GM12878 (cell line): ENCODE results near the gene IL17RA. TPM values are rescaled to one million over a fixed set of nuclear protein-coding genes. Genes with fewer than 3 reads are reported as not detected.

Experiments
- ATAC-seq: fragments of 200-7000 bp; cut with Tn5 transposase; 3 replicates; pipeline ENCODE4 v1.9.1; 2020; ENCODE audit warnings: mild to moderate bottlenecking, moderate library complexity
- BruUV-seq: library from RNA; stranded (reverse); fragments of 400-500 nt; replicated peaks from 2 replicates; lab custom pipeline; 2021; lab: Mats Ljungman, UMichigan
- CTCF ChIA-PET: fragments of 300-600 bp; sonication (Branson Sonifier 250); formaldehyde crosslinking; extraction: SDS; loops from one replicate; lab custom pipeline; 2021; ENCODE audit warnings: inconsistent platforms; lab: Yijun Ruan, JAX
- POLR2A ChIA-PET: fragments of 350-600 bp; formaldehyde crosslinking; extraction: SDS; loops from one replicate; lab custom pipeline; 2021; ENCODE audit warnings: inconsistent platforms; lab: Charles Lee
- RAD21 ChIA-PET: fragments of 300-600 bp; sonication (Branson Sonifier 250); formaldehyde crosslinking; loops from one replicate; lab custom pipeline; 2023; ENCODE audit warnings: antibody characterized with exemption; ENCODE audit not compliant: unreplicated experiment; lab: Charles Lee
- SMC1A ChIA-PET: fragments of 300-600 bp; sonication (Branson Sonifier 250); formaldehyde crosslinking; loops from one replicate; lab custom pipeline; 2023; ENCODE audit not compliant: unreplicated experiment, uncharacterized antibody; lab: Charles Lee
- DNase-seq: peaks from one replicate; pipeline ENCODE4 v3.0.0-alpha.2; 2011; ENCODE audit warnings: low read depth, low spot score
- FAIRE-seq: peaks from 3 replicates; lab custom pipeline; 2011; peaks lifted over from hg19 to GRCh38; lab: Jason Lieb, UNC
- H2AFZ ChIP-seq: 2 replicates; pipeline ENCODE4 v1.6.0; 2011; ENCODE audit warnings: low read depth, low read length, control low read depth; ENCODE audit not compliant: control insufficient read depth
- H3K27ac ChIP-seq: 2 replicates; pipeline ENCODE4 v1.5.1; 2011; ENCODE audit warnings: control low read depth; ENCODE audit not compliant: control insufficient read depth, insufficient read depth
- H3K27me3 ChIP-seq, 2 experiments: replicated peaks in 1 of 2; 2 replicates each; pipeline versions ENCODE4 v1.6.0 to v1.6.1; 2011; ENCODE audit warnings: low read length in 1 of 2; ENCODE audit not compliant: control insufficient read depth in 2 of 2, insufficient read depth in 2 of 2
- H3K36me3 ChIP-seq, 2 experiments: 2 replicates each; pipeline ENCODE4 v1.5.1; 2011; ENCODE audit warnings: low read length in 1 of 2; ENCODE audit not compliant: control insufficient read depth in 2 of 2, insufficient read depth in 2 of 2
- H3K4me1 ChIP-seq: 2 replicates; pipeline ENCODE4 v1.6.1; 2011; ENCODE audit warnings: mild to moderate bottlenecking, low read length, moderate library complexity, mixed read lengths; ENCODE audit not compliant: control insufficient read depth, insufficient read depth
- H3K4me2 ChIP-seq: 2 replicates; pipeline ENCODE4 v1.6.0; 2011; ENCODE audit warnings: control low read depth; ENCODE audit not compliant: control insufficient read depth, insufficient read depth
- H3K4me3 ChIP-seq: fragments of 200-600 bp; sonication (generic); 2 replicates; pipeline ENCODE4 v1.5.1; 2016
- H3K79me2 ChIP-seq: 2 replicates; pipeline ENCODE4 v1.6.0; 2011; ENCODE audit warnings: low read length; ENCODE audit not compliant: control insufficient read depth, insufficient read depth
- H3K9ac ChIP-seq: 2 replicates; pipeline ENCODE4 v1.8.0; 2011; ENCODE audit warnings: low read length, control low read depth, mixed read lengths; ENCODE audit not compliant: control insufficient read depth, insufficient read depth
- H3K9me3 ChIP-seq: replicated peaks from 3 replicates; pipeline ENCODE4 v1.5.1; 2011; ENCODE audit warnings: mild to moderate bottlenecking, low read length; ENCODE audit not compliant: control insufficient read depth, insufficient read depth
- H4K20me1 ChIP-seq: 2 replicates; pipeline ENCODE4 v1.6.0; 2011; ENCODE audit not compliant: control insufficient read depth, insufficient read depth
- ATF7 ChIP-seq: fragments of 450-650 bp; IDR thresholded peaks from 2 replicates; pipeline ENCODE4 v1.6.1; 2016; ENCODE audit warnings: low read depth, mild to moderate bottlenecking
- BACH1 ChIP-seq: fragments of 450-650 bp; IDR thresholded peaks from 2 replicates; pipeline ENCODE4 v1.6.1; 2017; ENCODE audit warnings: mild to moderate bottlenecking, borderline replicate concordance
- BRCA1 ChIP-seq: IDR thresholded peaks from 2 replicates; pipeline ENCODE4 v1.6.1; 2011; ENCODE audit warnings: low read depth, low read length, improper control_type of control experiment
- CBX3 ChIP-seq: fragments of 200-600 bp; sonication (generic); IDR thresholded peaks from 2 replicates; pipeline ENCODE4 v1.6.1; 2016; ENCODE audit warnings: low read depth, borderline replicate concordance
- HDAC6 ChIP-seq: fragments of 200-600 bp; sonication (generic); IDR thresholded peaks from one replicate; pipeline ENCODE4 v1.8.0; 2017; ENCODE audit warnings: antibody characterized with exemption; ENCODE audit not compliant: unreplicated experiment
- MYB ChIP-seq: fragments of 150-350 bp; IDR thresholded peaks from 2 replicates; pipeline ENCODE4 v1.6.1; 2014; ENCODE audit warnings: mild to moderate bottlenecking, low read depth, low read length, borderline replicate concordance
- NR2C1 ChIP-seq: fragments of 450-650 bp; IDR thresholded peaks from 2 replicates; pipeline ENCODE4 v1.6.1; 2017; ENCODE audit warnings: antibody characterized with exemption, mild to moderate bottlenecking, moderate library complexity
- PAX8 ChIP-seq: fragments of 450-650 bp; IDR thresholded peaks from 2 replicates; pipeline ENCODE4 v1.6.1; 2017; ENCODE audit warnings: mild to moderate bottlenecking, moderate library complexity
- SRF ChIP-seq, 2 experiments: IDR thresholded peaks; 2 replicates each; pipeline ENCODE4 v1.6.1; 2011; ENCODE audit warnings: low read depth in 2 of 2, low read length in 2 of 2, mild to moderate bottlenecking in 1 of 2, moderate library complexity in 1 of 2
- TAF1 ChIP-seq: IDR thresholded peaks from 2 replicates; pipeline ENCODE4 v1.6.1; 2011; ENCODE audit warnings: mild to moderate bottlenecking, low read depth, low read length, borderline replicate concordance
- WRNIP1 ChIP-seq: IDR thresholded peaks from 2 replicates; pipeline ENCODE4 v1.6.1; 2011; ENCODE audit warnings: low read depth, low read length, improper control_type of control experiment, borderline replicate concordance
- ZBTB4 ChIP-seq: fragments of 450-650 bp; formaldehyde crosslinking; IDR thresholded peaks from 2 replicates; pipeline ENCODE4 v1.4.0; 2022; ENCODE audit warnings: mild to moderate bottlenecking, moderate library complexity
- ZNF207 ChIP-seq: fragments of 450-650 bp; IDR thresholded peaks from 2 replicates; pipeline ENCODE4 v1.6.1; 2014; ENCODE audit warnings: antibody characterized with exemption, mild to moderate bottlenecking, borderline replicate concordance
- WGBS: methylation state at CpG from one replicate; pipeline ENCODE4 v1.1.6; 2016; ENCODE audit warnings: low lambda C conversion rate; ENCODE audit not compliant: insufficient replicate concordance, insufficient coverage; ENCODE audit errors: missing lambda C conversion rate; 5-methylcytosine and 5-hydroxymethylcytosine counted together
- in situ Hi-C: fragments of 300-500 bp; cut with MboI; formaldehyde crosslinking; loops from 9 replicates; pipeline ENCODE4 v1.14.3; 2018; ENCODE audit warnings: mixed read lengths
- intact Hi-C: fragments of 100-400 bp; cut with micrococcal nuclease; formaldehyde crosslinking; loops from one replicate; pipeline ENCODE4 v1.14.2; 2022; ENCODE audit not compliant: unreplicated experiment
- polyA plus RNA-seq, 11 experiments: library from polyadenylated mRNA; depleted of rRNA in 4 of 11; unstranded in 6 of 11; stranded (reverse) in 5 of 11; fragments of >200 nt; fragmentation: Nextera tagmentation in 4 of 11; fragmentation: Illumina TruSeq in 1 of 11; extraction: Ambion mirVana in 4 of 11; extraction: Trizol in 1 of 11; gene quantifications; 1 replicate in 1 of 11; 2 replicates in 10 of 11; pipeline versions ENCODE4 v1.2.1 to v1.2.3, GENCODE V29; 2011 to 2016; ENCODE audit warnings: inconsistent platforms in 2 of 11, missing spikeins in 2 of 11, low read depth in 1 of 11
- total RNA-seq, 4 experiments: library from RNA; depleted of rRNA in 3 of 4; stranded (reverse); fragments of >200 nt in 3 of 4; fragmentation: Illumina TruSeq in 1 of 4; extraction: Trizol in 1 of 4; gene quantifications; 2 replicates each; pipeline versions ENCODE4 v1.2.1 to v1.2.3, GENCODE V29; 2013 to 2021
- TF ChIP-seq, protein P1 (sequence below): fragments of 450-650 bp; IDR thresholded peaks from 2 replicates; pipeline ENCODE4 v1.6.1; 2016; ENCODE audit warnings: mild to moderate bottlenecking, moderate library complexity, borderline replicate concordance
- TF ChIP-seq, protein P2 (sequence below): IDR thresholded peaks from 2 replicates; pipeline ENCODE4 v1.6.1; 2012; ENCODE audit warnings: low read length, inconsistent platforms
- TF ChIP-seq, protein P3 (sequence below): fragments of 450-650 bp; IDR thresholded peaks from 2 replicates; pipeline ENCODE4 v1.6.1; 2016; ENCODE audit warnings: mild to moderate bottlenecking

Gene IL17RA
- total and polyA plus RNA-seq, 10 of the 15 experiments (the other 5 are each of a cell fraction or from before 2014, with no cell fraction given): 0.71 to 10.2 (median 4.2) TPM

DNA sequence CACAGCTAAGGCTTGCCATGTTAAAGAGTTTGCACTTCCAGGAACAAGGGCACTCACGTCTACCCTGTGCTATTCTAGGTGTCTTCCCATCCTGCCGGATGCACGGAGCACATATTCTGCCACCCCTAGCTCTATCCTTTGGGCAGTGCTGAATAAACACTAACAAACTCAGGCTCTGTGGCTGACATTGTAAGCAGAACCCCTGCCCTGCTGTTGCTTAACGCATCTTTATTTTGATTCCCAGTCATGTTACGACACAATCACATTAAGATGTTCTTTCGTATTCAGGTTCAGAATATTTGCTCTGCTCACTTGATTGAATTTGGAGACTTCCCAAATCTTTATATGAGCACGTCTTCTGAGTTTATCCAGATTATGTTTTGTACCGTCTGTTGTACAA is 77.9 kb downstream of the IL17RA start:
- in situ Hi-C loops: no loop called here
- no TSS peak for BruUV-seq
- H3K4me1 ChIP-seq: no peaks in the 10 kb centered on the region
- FAIRE-seq: no peak
- no peak overlapping the region for H3K4me2 ChIP-seq
- H4K20me1 ChIP-seq: no peaks in the 10 kb centered on the region
- no peak overlapping the region for H2AFZ ChIP-seq
- ChIA-PET SMC1A (no interaction called here), CTCF (interaction anchor here (8.1 kb wide), 1 partner anchor 10 kb away, joined by 72 read pairs; no protein-coding TSS in a partner anchor), RAD21 (interaction anchor here (1.2 kb wide), 1 partner anchor 9 kb away, joined by 3 read pairs; no protein-coding TSS in a partner anchor), POLR2A (no interaction called here)
- no peaks in the 10 kb centered on the region for H3K27me3 ChIP-seq
- ATAC-seq: no peak
- no peaks in the 10 kb centered on the region for H3K9me3 ChIP-seq
- DNase-seq: no peak
- H3K27ac ChIP-seq: no peak overlapping the region
- no peak overlapping the region for H3K9ac ChIP-seq
- H3K79me2 ChIP-seq: peaks cover 12% of the 10 kb centered on the region
- 64% methylated on average over 8 of the region's 8 CpGs for WGBS
- H3K36me3 ChIP-seq: no peaks in the 10 kb centered on the region
- H3K4me3 ChIP-seq: no peak overlapping the region
- intact Hi-C loops: no loop called here
- TF ChIP-seq, protein P1, sequence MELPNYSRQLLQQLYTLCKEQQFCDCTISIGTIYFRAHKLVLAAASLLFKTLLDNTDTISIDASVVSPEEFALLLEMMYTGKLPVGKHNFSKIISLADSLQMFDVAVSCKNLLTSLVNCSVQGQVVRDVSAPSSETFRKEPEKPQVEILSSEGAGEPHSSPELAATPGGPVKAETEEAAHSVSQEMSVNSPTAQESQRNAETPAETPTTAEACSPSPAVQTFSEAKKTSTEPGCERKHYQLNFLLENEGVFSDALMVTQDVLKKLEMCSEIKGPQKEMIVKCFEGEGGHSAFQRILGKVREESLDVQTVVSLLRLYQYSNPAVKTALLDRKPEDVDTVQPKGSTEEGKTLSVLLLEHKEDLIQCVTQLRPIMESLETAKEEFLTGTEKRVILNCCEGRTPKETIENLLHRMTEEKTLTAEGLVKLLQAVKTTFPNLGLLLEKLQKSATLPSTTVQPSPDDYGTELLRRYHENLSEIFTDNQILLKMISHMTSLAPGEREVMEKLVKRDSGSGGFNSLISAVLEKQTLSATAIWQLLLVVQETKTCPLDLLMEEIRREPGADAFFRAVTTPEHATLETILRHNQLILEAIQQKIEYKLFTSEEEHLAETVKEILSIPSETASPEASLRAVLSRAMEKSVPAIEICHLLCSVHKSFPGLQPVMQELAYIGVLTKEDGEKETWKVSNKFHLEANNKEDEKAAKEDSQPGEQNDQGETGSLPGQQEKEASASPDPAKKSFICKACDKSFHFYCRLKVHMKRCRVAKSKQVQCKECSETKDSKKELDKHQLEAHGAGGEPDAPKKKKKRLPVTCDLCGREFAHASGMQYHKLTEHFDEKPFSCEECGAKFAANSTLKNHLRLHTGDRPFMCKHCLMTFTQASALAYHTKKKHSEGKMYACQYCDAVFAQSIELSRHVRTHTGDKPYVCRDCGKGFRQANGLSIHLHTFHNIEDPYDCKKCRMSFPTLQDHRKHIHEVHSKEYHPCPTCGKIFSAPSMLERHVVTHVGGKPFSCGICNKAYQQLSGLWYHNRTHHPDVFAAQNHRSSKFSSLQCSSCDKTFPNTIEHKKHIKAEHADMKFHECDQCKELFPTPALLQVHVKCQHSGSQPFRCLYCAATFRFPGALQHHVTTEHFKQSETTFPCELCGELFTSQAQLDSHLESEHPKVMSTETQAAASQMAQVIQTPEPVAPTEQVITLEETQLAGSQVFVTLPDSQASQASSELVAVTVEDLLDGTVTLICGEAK: no peak
- TF ChIP-seq HDAC6: no peak
- no peak for TF ChIP-seq ZNF207
- TF ChIP-seq NR2C1: no peak
- TF ChIP-seq PAX8: no peak
- no peak for TF ChIP-seq ZBTB4 (CRISPR knock-in tag)
- TF ChIP-seq ATF7: no peak
- no peak for TF ChIP-seq BACH1
- no peak for TF ChIP-seq CBX3
- TF ChIP-seq, protein P2, sequence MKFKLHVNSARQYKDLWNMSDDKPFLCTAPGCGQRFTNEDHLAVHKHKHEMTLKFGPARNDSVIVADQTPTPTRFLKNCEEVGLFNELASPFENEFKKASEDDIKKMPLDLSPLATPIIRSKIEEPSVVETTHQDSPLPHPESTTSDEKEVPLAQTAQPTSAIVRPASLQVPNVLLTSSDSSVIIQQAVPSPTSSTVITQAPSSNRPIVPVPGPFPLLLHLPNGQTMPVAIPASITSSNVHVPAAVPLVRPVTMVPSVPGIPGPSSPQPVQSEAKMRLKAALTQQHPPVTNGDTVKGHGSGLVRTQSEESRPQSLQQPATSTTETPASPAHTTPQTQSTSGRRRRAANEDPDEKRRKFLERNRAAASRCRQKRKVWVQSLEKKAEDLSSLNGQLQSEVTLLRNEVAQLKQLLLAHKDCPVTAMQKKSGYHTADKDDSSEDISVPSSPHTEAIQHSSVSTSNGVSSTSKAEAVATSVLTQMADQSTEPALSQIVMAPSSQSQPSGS: no peak
- no peak for TF ChIP-seq MYB
- no peak for TF ChIP-seq WRNIP1
- TF ChIP-seq, protein P3, sequence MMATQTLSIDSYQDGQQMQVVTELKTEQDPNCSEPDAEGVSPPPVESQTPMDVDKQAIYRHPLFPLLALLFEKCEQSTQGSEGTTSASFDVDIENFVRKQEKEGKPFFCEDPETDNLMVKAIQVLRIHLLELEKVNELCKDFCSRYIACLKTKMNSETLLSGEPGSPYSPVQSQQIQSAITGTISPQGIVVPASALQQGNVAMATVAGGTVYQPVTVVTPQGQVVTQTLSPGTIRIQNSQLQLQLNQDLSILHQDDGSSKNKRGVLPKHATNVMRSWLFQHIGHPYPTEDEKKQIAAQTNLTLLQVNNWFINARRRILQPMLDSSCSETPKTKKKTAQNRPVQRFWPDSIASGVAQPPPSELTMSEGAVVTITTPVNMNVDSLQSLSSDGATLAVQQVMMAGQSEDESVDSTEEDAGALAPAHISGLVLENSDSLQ: no peak
- no peak for TF ChIP-seq SRF (IDR thresholded peaks at IDR 0.05; ENCODE audit: low read depth in 2 of 2, low read length in 2 of 2)
- TF ChIP-seq TAF1: no peak
- TF ChIP-seq BRCA1: no peak
